Measurements from ENCODE around the gene COLEC12. TPM values are rescaled to one million over a fixed set of nuclear protein-coding genes. Genes with fewer than 3 reads are reported as not detected.

COLEC12 gene
- polyA plus RNA-seq, 3 donors: 0.21 to 0.47 (median 0.35) TPM

DNA sequence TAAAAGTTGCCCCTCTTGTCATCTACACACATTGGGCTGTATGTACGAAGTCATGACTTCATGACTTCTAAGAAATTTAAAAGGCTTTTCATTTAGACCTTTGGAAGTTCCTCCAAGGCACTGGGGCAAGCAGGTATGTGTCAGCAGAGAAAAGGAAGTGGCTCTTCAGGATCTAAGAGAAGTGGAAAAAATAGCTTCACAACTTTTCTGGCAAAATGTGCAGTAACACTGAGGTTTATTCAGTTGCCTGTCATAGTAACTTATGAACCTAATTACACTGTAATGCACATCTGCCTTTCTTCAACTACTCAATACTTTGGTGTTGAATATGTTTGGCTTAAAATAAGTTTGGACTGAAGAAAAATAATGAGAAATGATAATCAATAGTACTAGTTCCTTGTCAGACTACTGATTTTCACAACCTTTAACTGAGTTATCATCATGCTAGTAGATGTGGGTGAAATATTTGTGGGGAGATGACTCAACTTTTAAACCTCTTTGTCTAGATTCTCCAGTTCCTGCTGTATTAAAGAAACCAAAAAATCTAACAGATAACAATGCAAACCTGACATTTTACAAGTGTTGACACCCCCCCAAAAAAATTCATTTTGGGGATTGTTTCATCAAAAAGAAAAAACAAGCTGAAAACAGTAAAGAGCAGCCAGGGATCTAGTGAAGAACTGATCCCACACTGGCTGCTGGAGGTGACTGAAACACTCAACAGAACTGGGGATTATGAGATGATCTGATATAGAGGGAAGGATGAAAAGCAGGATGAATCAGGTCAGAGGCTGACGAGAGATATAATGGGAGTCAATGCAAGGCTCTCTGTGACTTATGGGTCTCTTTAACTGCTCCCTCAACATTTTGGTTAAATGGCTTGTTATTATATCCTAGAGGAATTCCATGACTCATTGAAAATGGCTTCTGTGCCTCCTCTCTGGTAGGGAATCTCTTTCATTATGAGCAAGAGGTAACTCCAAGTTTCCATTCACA is 84.6 kb downstream of the COLEC12 start:
- peaks cover 33% of the 10 kb centered on the region for H3K4me1 Mint-ChIP-seq
- H3K36me3 ChIP-seq (replicated peaks in 1 of 2; ENCODE audit: control insufficient read depth in 1 of 2, insufficient read depth in 2 of 2, low read length in 2 of 2): no peaks in the 10 kb centered on the region
- WGBS (ENCODE audit: insufficient coverage): 100% methylated on average over 1 of the region's 2 CpGs
- peaks cover 0 to 4% of the 10 kb centered on the region in 2 donors for H3K36me3 Mint-ChIP-seq
- TF ChIP-seq, protein P1, sequence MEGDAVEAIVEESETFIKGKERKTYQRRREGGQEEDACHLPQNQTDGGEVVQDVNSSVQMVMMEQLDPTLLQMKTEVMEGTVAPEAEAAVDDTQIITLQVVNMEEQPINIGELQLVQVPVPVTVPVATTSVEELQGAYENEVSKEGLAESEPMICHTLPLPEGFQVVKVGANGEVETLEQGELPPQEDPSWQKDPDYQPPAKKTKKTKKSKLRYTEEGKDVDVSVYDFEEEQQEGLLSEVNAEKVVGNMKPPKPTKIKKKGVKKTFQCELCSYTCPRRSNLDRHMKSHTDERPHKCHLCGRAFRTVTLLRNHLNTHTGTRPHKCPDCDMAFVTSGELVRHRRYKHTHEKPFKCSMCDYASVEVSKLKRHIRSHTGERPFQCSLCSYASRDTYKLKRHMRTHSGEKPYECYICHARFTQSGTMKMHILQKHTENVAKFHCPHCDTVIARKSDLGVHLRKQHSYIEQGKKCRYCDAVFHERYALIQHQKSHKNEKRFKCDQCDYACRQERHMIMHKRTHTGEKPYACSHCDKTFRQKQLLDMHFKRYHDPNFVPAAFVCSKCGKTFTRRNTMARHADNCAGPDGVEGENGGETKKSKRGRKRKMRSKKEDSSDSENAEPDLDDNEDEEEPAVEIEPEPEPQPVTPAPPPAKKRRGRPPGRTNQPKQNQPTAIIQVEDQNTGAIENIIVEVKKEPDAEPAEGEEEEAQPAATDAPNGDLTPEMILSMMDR (IDR thresholded peaks at IDR 0.05): no peak
- peaks cover 22 to 34% of the 10 kb centered on the region in 2 donors for H3K4me1 ChIP-seq (ENCODE audit: control insufficient read depth in 1 of 2, insufficient read depth in 2 of 2, low read length in 2 of 2)
- no peaks in the 10 kb centered on the region for H4K20me1 ChIP-seq (ENCODE audit: insufficient read depth, low read length)
- no peak overlapping the region for H2AFZ ChIP-seq (ENCODE audit: insufficient read depth, low read depth, low read length, poor library complexity, severe bottlenecking)
- no peaks in the 10 kb centered on the region for H3K27me3 ChIP-seq (ENCODE audit: control insufficient read depth in 2 of 2, insufficient read depth in 2 of 2, low read length in 2 of 2)
- H3K79me2 ChIP-seq (ENCODE audit: insufficient read depth, low read length): no peaks in the 10 kb centered on the region
- peaks cover 0 to 8% (median 7%) of the 10 kb centered on the region in 7 donors for H3K9me3 Mint-ChIP-seq
- intact Hi-C loops (cut with micrococcal nuclease): no loop called here
- H3K9ac ChIP-seq (ENCODE audit: insufficient read depth, low read length, poor library complexity, severe bottlenecking): no peak overlapping the region
- peak overlapping the region in 1 of 2 donors; percentile 49 for H3K4me3 Mint-ChIP-seq
- H3K4me3 ChIP-seq (replicated peaks in 1 of 3; ENCODE audit: low read depth in 2 of 3, low read length in 3 of 3): no peak overlapping the region
- no peaks in the 10 kb centered on the region for H3K9me3 ChIP-seq (replicated peaks in 1 of 2; ENCODE audit: control insufficient read depth in 1 of 2, insufficient read depth in 1 of 2, low read length in 2 of 2)
- peak in 1 of 3 donors; percentile 14 for DNase-seq
- peaks cover 0 to 2% (median 0%) of the 10 kb centered on the region in 3 donors for H3K27me3 Mint-ChIP-seq (ENCODE audit: low read depth in 3 of 3)
- no peak overlapping the region for H3K27ac ChIP-seq (ENCODE audit: low read depth in 1 of 2, low read length in 2 of 2)
- H3K4me2 ChIP-seq (replicated peaks; ENCODE audit: extremely low read depth, low read length, poor library complexity, severe bottlenecking): no peak overlapping the region
- H3K27ac Mint-ChIP-seq: peak overlapping the region in 2 of 7 donors; percentile 26 to 28

DNA sequence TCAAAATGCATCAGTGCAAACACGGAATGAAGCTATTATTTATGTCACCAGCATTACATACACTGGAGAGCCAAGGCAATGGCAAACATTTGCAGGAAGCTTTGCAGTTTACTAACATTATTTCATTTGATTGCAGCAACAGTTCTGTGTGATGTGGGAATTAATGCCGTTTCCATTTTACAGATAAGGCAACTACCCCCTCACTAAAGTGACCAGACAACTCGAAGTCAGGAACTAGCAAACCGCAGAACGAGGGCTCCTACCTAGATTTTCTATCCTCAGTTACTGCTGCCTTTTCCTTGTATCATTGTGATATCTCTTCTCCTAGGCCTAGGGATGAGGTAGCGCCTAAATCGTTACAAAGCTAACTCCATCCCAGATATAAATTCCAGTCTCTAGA is 85.5 kb downstream of the COLEC12 start:
- Histone ChIP-seq H4K20me1 (ENCODE audit: insufficient read depth, low read length) (no peaks in the 10 kb centered on the region), H3K27ac (ENCODE audit: low read depth in 1 of 2, low read length in 2 of 2) (no peak overlapping the region), H3K79me2 (ENCODE audit: insufficient read depth, low read length) (no peaks in the 10 kb centered on the region), H3K36me3 (replicated peaks in 1 of 2; ENCODE audit: control insufficient read depth in 1 of 2, insufficient read depth in 2 of 2, low read length in 2 of 2) (no peaks in the 10 kb centered on the region), H2AFZ (ENCODE audit: insufficient read depth, low read depth, low read length, poor library complexity, severe bottlenecking) (no peak overlapping the region), H3K4me1 (ENCODE audit: control insufficient read depth in 1 of 2, insufficient read depth in 2 of 2, low read length in 2 of 2) (peaks cover 22 to 34% of the 10 kb centered on the region in 2 donors), H3K9me3 (replicated peaks in 1 of 2; ENCODE audit: control insufficient read depth in 1 of 2, insufficient read depth in 1 of 2, low read length in 2 of 2) (no peaks in the 10 kb centered on the region), H3K9ac (ENCODE audit: insufficient read depth, low read length, poor library complexity, severe bottlenecking) (no peak overlapping the region), H3K27me3 (ENCODE audit: control insufficient read depth in 2 of 2, insufficient read depth in 2 of 2, low read length in 2 of 2) (no peaks in the 10 kb centered on the region), H3K4me3 (replicated peaks in 1 of 3; ENCODE audit: low read depth in 2 of 3, low read length in 3 of 3) (no peak overlapping the region), H3K4me2 (replicated peaks; ENCODE audit: extremely low read depth, low read length, poor library complexity, severe bottlenecking) (no peak overlapping the region)
- DNase-seq: no peak
- Mint-ChIP-seq H3K9me3 (peaks cover 0 to 11% (median 7%) of the 10 kb centered on the region in 7 donors), H3K4me3 (no peak overlapping the region), H3K36me3 (peaks cover 0 to 7% of the 10 kb centered on the region in 2 donors), H3K4me1 (peaks cover 36% of the 10 kb centered on the region), H3K27me3 (ENCODE audit: low read depth in 3 of 3) (peaks cover 0 to 2% (median 0%) of the 10 kb centered on the region in 3 donors), H3K27ac (no peak overlapping the region)
- intact Hi-C loops (cut with micrococcal nuclease): no loop called here
- WGBS (ENCODE audit: insufficient coverage): 85% methylated on average over 4 of the region's 7 CpGs
- TF ChIP-seq, protein P1 (IDR thresholded peaks at IDR 0.05): no peak

All from CD14-positive monocyte (primary cell).